Activated naive CD4-positive, alpha-beta T cell (primary cell): Measurements from ENCODE around the gene ARHGEF33.

Source experiments
- DNase-seq, 4 experiments: peaks; one replicate each; lab custom pipeline; 2025; lab: John Stamatoyannopoulos, UW

ARHGEF33 gene

GRCh38 chr2:38889575-38889974 lies at the start of gene ARHGEF33:
TSS of gene ARHGEF33 (plus strand) at chr2:38889875. CDS start at chr2:38919448, 29,573 bp downstream.
- DNase-seq, result no peak

- DNase-seq, result no peak
Observed at GRCh38 chr2:38850045-38850444, 39.6 kb upstream of the ARHGEF33 start.

GRCh38 chr2:38856165-38856564 lies 33.5 kb upstream of the ARHGEF33 start:
- no peak for DNase-seq

GRCh38 chr2:38862476-38862875 lies 27.2 kb upstream of the ARHGEF33 start:
- DNase-seq, result no peak

- DNase-seq, result no peak
Observed at GRCh38 chr2:38863061-38863695, 26.5 kb upstream of the ARHGEF33 start.

- DNase-seq, result no peak
Observed at GRCh38 chr2:38866773-38867443, 22.8 kb upstream of the ARHGEF33 start.

GRCh38 chr2:38871432-38871831 lies 18.2 kb upstream of the ARHGEF33 start:
- DNase-seq, result no peak

GRCh38 chr2:38873763-38874162 lies 15.9 kb upstream of the ARHGEF33 start:
- no peak for DNase-seq

GRCh38 chr2:38875227-38875575 lies 14.5 kb upstream of the ARHGEF33 start:
- DNase-seq, result no peak

GRCh38 chr2:38875576-38876367 lies 13.9 kb upstream of the ARHGEF33 start, which contains the start of the genes DHX57 and MORN2:
TSS of gene DHX57 (minus strand) at chr2:38875934. CDS start at chr2:38868405, 7,529 bp downstream.
TSS of gene MORN2 (plus strand) at chr2:38875976.
- DNase-seq, result peak; percentile 38 to 69 (median 54)

GRCh38 chr2:38876407-38876806 lies 13.3 kb upstream of the ARHGEF33 start:
- DNase-seq, result no peak

- no peak for DNase-seq
Observed at GRCh38 chr2:38886063-38886462, 3.6 kb upstream of the ARHGEF33 start.

- no peak for DNase-seq
Observed at GRCh38 chr2:38887347-38887746, 2.3 kb upstream of the ARHGEF33 start.

- DNase-seq, result no peak
Observed at GRCh38 chr2:38887902-38888554, 1.6 kb upstream of the ARHGEF33 start.

- DNase-seq, result no peak
Observed at GRCh38 chr2:38889045-38889444, 630 bp upstream of the ARHGEF33 start.

GRCh38 chr2:38892819-38893218 lies 3.1 kb downstream of the ARHGEF33 start:
- DNase-seq, result no peak

GRCh38 chr2:38898256-38898655 lies 8.6 kb downstream of the ARHGEF33 start:
- no peak for DNase-seq

GRCh38 chr2:38900726-38901125 lies 11.1 kb downstream of the ARHGEF33 start:
- DNase-seq, result no peak

GRCh38 chr2:38905251-38905650 lies 15.6 kb downstream of the ARHGEF33 start:
- no peak for DNase-seq

- DNase-seq, result no peak
Observed at GRCh38 chr2:38907242-38907641, 17.6 kb downstream of the ARHGEF33 start.

GRCh38 chr2:38907743-38908562 lies 18.3 kb downstream of the ARHGEF33 start:
- no peak for DNase-seq
